ENCODE results near the gene CAMK1D. TPM values are rescaled to one million over a fixed set of nuclear protein-coding genes. Genes with fewer than 3 reads are reported as not detected.

The CAMK1D gene
- total and polyA plus RNA-seq, 10 of the 15 experiments (the other 5 are each of a cell fraction or from before 2014, with no cell fraction given), result 2.1 to 35.5 (median 14.7) TPM

DNA sequence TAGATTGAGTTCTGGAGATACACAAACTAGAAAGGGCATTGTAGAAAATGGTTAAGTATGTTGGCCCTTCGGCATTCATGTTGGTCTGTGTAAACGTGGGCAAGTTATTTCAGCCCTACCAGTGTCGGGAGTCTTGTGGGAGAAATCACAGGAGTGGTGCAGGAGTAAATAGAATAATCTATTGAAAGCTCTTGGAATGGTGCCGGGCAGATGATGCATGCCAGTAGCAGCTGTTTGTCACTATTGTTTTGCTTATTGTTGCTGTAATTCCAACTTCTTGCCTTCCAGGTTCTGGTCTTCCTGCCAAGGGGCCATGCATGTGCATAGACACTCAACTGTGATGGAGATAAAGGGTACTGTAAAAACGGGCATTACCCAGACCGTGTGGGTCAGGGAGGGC, 259.4 kb downstream of the CAMK1D start (continued):
- TF ChIP-seq, protein P1, sequence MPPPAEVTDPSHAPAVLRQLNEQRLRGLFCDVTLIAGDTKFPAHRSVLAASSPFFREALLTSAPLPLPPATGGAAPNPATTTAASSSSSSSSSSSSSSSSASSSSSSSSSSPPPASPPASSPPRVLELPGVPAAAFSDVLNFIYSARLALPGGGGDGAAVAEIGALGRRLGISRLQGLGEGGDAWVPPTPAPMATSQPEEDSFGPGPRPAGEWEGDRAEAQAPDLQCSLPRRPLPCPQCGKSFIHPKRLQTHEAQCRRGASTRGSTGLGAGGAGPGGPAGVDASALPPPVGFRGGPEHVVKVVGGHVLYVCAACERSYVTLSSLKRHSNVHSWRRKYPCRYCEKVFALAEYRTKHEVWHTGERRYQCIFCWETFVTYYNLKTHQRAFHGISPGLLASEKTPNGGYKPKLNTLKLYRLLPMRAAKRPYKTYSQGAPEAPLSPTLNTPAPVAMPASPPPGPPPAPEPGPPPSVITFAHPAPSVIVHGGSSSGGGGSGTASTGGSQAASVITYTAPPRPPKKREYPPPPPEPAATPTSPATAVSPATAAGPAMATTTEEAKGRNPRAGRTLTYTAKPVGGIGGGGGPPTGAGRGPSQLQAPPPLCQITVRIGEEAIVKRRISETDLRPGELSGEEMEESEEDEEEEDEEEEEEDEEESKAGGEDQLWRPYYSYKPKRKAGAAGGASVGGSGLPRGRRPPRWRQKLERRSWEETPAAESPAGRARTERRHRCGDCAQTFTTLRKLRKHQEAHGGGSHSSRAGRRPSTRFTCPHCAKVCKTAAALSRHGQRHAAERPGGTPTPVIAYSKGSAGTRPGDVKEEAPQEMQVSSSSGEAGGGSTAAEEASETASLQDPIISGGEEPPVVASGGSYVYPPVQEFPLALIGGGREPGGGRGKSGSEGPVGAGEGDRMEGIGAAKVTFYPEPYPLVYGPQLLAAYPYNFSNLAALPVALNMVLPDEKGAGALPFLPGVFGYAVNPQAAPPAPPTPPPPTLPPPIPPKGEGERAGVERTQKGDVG (CRISPR knock-in tag; IDR thresholded peaks at IDR 0.05), result no peak
- TF ChIP-seq ETV6 (conservative IDR thresholded peaks at IDR 0.05 in 1 of 2, IDR thresholded peaks at IDR 0.05 in 1 of 2; ENCODE audit: borderline replicate concordance in 1 of 2, low read depth in 1 of 2), result no peak
- TF ChIP-seq SIN3A (IDR thresholded peaks at IDR 0.05; ENCODE audit: low read depth, low read length), result no peak
- no peak for TF ChIP-seq TCF7 (IDR thresholded peaks at IDR 0.05; ENCODE audit: borderline replicate concordance)
- TF ChIP-seq ZNF384 (IDR thresholded peaks at IDR 0.05; ENCODE audit: borderline replicate concordance, low read depth, low read length), result no peak
- TF ChIP-seq FOS (IDR thresholded peaks at IDR 0.05; ENCODE audit: borderline replicate concordance, extremely low read depth, insufficient read length), result no peak
- no peak for TF ChIP-seq RELA (IDR thresholded peaks at IDR 0.05; ENCODE audit: borderline replicate concordance, partially characterized antibody)

- WGBS (ENCODE audit: insufficient coverage, insufficient replicate concordance, low lambda C conversion rate, missing lambda C conversion rate), result 89% methylated on average over 7 of the region's 7 CpGs
- no peaks in the 10 kb centered on the region for H3K9me3 ChIP-seq (replicated peaks; ENCODE audit: control insufficient read depth, insufficient read depth, low read length)
- DNase-seq (ENCODE audit: low read depth, low spot score), result no peak
- SMC1A ChIA-PET (ENCODE audit: uncharacterized antibody, unreplicated experiment), result interaction anchor here (0.9 kb wide), 1 partner anchor 22 kb away, joined by 3 read pairs; no protein-coding TSS in a partner anchor
- CTCF ChIA-PET, result no interaction called here
- no peak for ATAC-seq
- TF ChIP-seq CBX5 (IDR thresholded peaks at IDR 0.05; ENCODE audit: low read depth) (no peak), NKRF (conservative IDR thresholded peaks at IDR 0.05) (no peak), YY1 (IDR thresholded peaks at IDR 0.05; ENCODE audit: low read depth, low read length) (no peak), NBN (IDR thresholded peaks at IDR 0.05) (no peak), BHLHE40 (IDR thresholded peaks at IDR 0.05; ENCODE audit: borderline replicate concordance in 1 of 2, low read depth in 2 of 2, low read length in 1 of 2) (no peak), TARDBP (IDR thresholded peaks at IDR 0.05; ENCODE audit: borderline replicate concordance) (no peak)
- POLR2A ChIA-PET, result interaction anchor here (0.8 kb wide), 1 partner anchor 29 kb away, joined by 6 read pairs; no protein-coding TSS in a partner anchor
- peaks cover 14% of the 10 kb centered on the region for H3K4me1 ChIP-seq (ENCODE audit: control insufficient read depth, insufficient read depth, low read length)
- H3K36me3 ChIP-seq (ENCODE audit: control insufficient read depth in 2 of 2, insufficient read depth in 2 of 2, low read length in 1 of 2), result no peaks in the 10 kb centered on the region
- in situ Hi-C loops (cut with MboI) (no loop called here), intact Hi-C loops (cut with micrococcal nuclease; ENCODE audit: unreplicated experiment) (no loop called here)
- no peak overlapping the region for H2AFZ ChIP-seq (ENCODE audit: control insufficient read depth, low read depth, low read length)
- RAD21 ChIA-PET (ENCODE audit: unreplicated experiment), result no interaction called here
- no peak overlapping the region for H3K27ac ChIP-seq (ENCODE audit: control insufficient read depth, insufficient read depth)
- FAIRE-seq, result no peak
- peaks cover 4% of the 10 kb centered on the region for H3K79me2 ChIP-seq (ENCODE audit: control insufficient read depth, insufficient read depth, low read length)
- no TSS peak for BruUV-seq (replicated peaks)
- no peak overlapping the region for H3K4me3 ChIP-seq
- H3K27me3 ChIP-seq (replicated peaks in 1 of 2; ENCODE audit: control insufficient read depth in 2 of 2, insufficient read depth in 2 of 2, low read length in 1 of 2), result no peaks in the 10 kb centered on the region
- no peak overlapping the region for H3K4me2 ChIP-seq (ENCODE audit: control insufficient read depth, insufficient read depth)
- no peak overlapping the region for H3K9ac ChIP-seq (ENCODE audit: control insufficient read depth, insufficient read depth, low read length)
- no peaks in the 10 kb centered on the region for H4K20me1 ChIP-seq (ENCODE audit: control insufficient read depth, insufficient read depth)
Measured at GRCh38 chr10:12609435-12609834, 260.1 kb downstream of the CAMK1D start.

Data from GM12878 (cell line).